Endothelial cell of umbilical vein (primary cell): Measurements from ENCODE around the gene SMARCA2.

Source experiments
- EZH2 ChIP-seq: IDR thresholded peaks from 2 replicates; pipeline ENCODE4 v1.6.1; 2012; ENCODE audit warnings: borderline replicate concordance, low read depth, mild to moderate bottlenecking, moderate library complexity, low read length, inconsistent platforms; ENCODE audit not compliant: severe bottlenecking
- JUN ChIP-seq: IDR thresholded peaks from 2 replicates; pipeline ENCODE4 v1.6.1; 2011; ENCODE audit warnings: borderline replicate concordance, low read depth; ENCODE audit not compliant: insufficient read length, insufficient read depth
- TF ChIP-seq, protein P1 (sequence below), 2 donors: IDR thresholded peaks; 1 replicate in 1 of 2; 2 replicates in 1 of 2; pipeline ENCODE4 v1.5.1; 2011; ENCODE audit warnings: low read length in 2 of 2, mild to moderate bottlenecking in 2 of 2, moderate library complexity in 2 of 2, control low read depth in 1 of 2, inconsistent platforms in 1 of 2, low read depth in 1 of 2; ENCODE audit not compliant: insufficient read depth in 1 of 2; ENCODE audit errors: extremely low read depth in 1 of 2

DNA sequence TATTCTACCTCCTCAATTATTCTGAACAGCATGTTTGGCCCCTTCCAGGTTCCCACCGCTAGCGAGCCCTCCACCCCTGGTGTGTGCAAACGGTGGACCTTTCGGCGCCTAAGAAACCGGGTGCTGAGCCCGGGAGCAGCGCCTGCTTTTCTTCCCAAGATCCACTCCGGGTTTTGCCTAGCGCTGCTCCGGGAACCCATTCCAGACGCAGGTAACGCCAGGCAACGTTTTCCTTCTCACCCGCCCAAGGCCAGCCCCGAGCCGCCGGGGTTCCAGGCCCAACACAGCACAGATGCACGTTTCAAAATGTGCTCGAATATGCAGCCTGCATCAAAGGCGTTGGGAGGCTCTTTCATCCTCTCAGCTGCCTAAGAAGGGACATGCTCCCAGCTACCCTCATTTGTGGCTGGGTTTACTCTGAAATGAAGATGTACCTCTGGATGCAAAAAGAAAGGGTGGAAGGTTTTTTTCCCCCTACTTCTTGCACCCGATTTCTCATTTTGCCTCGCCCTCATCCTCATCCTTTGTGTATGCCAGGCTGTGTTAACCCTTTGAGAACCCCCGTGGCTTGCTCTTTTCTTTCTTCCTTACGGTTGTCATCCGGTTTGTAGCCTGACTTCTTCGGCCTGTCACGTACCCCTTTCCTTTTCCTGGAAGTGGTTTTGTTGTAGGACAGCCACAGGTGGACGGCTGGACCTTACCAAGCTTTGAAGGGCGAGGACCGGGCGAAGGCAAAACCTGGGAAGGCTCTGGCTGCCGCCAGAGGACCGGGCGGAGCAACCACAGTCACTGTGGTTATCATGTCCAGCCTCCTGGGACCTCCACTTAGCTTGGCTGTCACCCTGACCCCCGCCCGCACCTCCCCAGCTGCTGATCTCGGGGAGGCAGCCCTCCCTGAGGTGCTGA lies 226.9 kb downstream of the SMARCA2 start:
- TF ChIP-seq EZH2, result no peak
- TF ChIP-seq, protein P1, sequence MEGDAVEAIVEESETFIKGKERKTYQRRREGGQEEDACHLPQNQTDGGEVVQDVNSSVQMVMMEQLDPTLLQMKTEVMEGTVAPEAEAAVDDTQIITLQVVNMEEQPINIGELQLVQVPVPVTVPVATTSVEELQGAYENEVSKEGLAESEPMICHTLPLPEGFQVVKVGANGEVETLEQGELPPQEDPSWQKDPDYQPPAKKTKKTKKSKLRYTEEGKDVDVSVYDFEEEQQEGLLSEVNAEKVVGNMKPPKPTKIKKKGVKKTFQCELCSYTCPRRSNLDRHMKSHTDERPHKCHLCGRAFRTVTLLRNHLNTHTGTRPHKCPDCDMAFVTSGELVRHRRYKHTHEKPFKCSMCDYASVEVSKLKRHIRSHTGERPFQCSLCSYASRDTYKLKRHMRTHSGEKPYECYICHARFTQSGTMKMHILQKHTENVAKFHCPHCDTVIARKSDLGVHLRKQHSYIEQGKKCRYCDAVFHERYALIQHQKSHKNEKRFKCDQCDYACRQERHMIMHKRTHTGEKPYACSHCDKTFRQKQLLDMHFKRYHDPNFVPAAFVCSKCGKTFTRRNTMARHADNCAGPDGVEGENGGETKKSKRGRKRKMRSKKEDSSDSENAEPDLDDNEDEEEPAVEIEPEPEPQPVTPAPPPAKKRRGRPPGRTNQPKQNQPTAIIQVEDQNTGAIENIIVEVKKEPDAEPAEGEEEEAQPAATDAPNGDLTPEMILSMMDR (IDR thresholded peaks at IDR 0.05; ENCODE audit: extremely low read depth in 1 of 2, insufficient read depth in 1 of 2, low read depth in 1 of 2, low read length in 2 of 2), result no peak
- no peak for TF ChIP-seq JUN
